HG03045 (cell line): ENCODE measurements around the gene PRKD1.

Experiments
- ATAC-seq: cut with Tn5 transposase; IDR thresholded peaks from one replicate; pipeline ENCODE4 v1.9.1; 2021; ENCODE audit warnings: mild to moderate bottlenecking, moderate library complexity; ENCODE audit not compliant: unreplicated experiment

The PRKD1 gene

DNA sequence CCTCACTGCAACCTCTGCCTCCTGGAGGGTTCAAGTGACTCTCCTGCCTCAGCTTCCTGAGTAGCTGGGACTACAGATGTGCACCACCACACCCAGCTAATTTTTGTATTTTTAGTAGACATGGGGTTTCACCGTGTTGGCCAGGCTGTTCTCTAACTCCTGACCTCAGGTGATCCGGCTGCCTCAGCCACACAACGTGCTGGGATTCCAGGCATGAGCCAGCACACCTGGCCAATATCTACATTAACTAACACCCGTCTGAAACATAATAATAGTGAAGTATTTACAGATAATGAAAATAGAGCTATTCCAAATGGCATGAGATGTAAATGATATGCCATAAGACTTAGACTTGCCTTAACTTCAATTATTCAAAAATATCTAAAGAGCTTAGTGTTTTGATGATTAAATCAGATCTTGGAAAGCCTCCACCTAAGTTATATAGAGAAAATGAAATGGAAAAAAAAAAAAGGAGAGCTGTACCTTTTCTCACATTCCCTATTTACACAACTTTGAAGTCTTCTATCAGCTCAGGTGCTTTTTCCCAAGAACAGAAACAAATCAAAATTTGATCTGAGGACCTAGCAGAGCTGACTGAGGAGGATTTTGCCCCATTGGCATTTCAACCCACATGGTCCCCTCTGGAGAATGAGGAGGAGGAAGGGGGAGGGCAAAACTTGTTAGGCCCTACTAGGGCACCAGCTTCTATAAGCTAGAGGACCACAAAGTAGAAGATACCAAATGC is 309.2 kb downstream of the PRKD1 start:
- no peak for ATAC-seq

GRCh38 chr14:29616922-29617321 is 310.7 kb downstream of the PRKD1 start:
- no peak for ATAC-seq

- no peak for ATAC-seq
Observed at GRCh38 chr14:29608861-29609260, 318.8 kb downstream of the PRKD1 start.

- no peak for ATAC-seq
Observed at GRCh38 chr14:29607169-29607568, 320.5 kb downstream of the PRKD1 start.

DNA sequence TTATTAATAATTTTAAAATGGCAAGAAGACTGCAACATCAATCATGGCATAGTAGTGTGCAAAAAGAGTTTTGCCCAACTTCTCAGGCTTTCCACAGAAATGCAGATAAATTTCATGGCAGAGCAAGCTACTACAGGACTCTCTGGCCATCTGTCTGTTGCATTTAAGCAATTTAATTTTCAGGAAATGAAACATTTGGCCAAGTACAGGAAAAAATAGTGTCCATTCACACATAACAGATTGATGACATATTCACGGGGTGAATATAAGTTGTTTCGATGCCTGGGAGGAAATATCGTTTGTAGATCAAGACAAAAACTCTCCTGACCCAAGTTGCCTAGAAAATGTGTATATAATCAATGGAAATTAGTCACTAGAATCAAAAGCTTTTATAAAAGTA is 324.0 kb downstream of the PRKD1 start:
- ATAC-seq = no peak

DNA sequence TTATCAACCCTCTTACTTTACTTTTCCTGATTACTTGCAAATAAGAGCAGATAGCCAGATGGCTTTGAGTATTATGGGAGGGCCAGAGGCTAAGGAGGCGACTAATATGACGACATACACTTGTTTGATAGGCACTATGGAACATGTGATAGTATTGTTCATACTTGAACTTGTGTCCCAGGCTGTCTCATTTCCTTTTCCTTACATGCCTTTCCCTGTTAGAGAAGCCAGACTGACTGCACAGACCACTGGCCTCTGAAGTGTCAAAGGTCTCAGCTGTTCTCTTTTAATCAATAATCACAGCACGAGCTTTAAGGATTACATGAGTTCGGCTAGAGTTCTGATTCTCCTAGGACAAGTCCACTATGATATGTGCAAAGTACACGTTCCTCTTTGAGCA is 326.0 kb downstream of the PRKD1 start:
- ATAC-seq = no peak

DNA sequence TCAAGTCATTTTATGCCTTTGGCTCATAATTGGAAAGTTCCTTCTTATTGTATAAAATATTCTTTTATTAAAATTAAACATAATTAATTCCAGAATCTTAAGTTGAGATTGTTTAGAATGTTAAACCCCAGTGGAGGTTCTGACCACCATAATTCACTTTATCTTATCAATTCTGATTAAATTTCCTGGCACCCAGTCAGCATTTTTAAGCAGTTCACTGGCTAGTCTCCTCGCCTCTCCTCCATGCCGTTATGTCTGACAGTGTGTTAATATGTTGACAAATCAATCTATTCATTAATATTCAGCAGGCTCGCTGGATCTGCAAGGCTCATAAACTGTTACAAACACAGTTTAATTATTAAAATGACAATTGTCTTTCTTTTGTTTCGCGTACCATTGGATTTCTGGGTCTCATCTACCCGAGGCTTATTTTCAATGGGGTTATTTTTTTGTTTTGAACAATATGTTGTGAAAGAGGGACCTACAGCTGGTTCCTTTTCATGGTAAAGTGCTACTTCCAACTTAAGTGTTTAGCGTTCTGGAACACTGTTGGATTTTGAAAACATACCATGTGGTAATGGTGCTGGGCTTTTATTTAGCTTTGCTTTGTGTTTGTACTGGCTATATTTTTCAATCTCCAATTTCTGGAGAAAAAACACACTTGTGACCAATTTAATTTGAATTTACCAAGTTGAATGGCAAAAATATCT is 339.7 kb downstream of the PRKD1 start:
- no peak for ATAC-seq

DNA sequence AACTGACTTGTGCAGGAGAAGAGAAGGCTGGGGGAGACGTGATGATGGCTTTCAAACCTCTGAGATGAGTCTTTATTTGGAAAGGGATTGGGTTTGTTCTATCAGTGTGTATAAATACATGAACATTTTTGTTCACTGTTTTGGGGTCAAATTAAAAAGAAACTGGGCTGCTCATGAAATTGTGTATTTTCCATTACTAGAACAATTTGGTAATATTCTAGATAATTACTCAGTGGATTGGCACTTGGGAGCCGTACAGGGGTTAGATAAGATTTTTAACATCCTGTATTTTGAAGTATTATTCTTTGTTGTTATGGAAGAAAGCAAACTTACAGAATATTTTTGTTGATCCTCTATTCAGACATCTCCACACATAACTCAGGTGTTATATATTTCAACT is 340.6 kb downstream of the PRKD1 start:
- ATAC-seq = no peak

DNA sequence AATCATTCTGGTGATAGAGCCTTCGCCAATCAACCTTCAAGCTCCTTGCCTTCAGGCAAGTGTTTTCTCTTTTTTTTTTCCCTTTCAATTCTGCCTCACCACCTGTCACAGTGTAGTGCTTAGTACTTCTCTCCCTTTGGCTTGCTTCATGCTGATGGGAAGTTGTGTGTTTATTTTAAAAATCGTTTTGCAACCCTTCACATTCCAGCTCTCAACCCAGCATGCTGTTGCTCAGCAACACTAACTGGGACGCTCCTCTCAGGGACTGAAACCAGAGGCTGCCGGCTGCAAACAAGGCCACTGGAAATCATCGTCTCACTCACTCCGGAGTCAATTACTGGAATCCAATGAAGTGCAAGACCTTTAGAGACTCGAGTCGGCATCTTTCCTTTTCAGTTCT is 342.7 kb downstream of the PRKD1 start:
- ATAC-seq = no peak

DNA sequence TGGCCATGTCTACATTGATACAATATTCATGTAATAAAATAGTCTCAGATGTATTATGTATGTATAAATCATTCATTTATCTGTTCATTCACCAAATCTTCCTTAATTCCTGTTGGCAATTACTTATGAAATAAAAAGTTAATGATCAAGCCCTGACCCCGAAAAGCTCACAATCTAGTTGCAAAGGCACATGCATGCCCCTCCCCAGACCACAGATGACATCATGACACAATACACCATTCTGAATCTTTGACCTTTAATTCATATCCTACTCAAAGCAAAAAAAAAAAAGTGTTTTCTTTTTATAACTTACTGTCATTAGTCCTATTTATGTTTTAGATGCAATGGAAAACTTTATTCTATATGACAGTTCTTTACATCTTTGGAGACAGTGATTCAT is 346.9 kb downstream of the PRKD1 start:
- no peak for ATAC-seq

DNA sequence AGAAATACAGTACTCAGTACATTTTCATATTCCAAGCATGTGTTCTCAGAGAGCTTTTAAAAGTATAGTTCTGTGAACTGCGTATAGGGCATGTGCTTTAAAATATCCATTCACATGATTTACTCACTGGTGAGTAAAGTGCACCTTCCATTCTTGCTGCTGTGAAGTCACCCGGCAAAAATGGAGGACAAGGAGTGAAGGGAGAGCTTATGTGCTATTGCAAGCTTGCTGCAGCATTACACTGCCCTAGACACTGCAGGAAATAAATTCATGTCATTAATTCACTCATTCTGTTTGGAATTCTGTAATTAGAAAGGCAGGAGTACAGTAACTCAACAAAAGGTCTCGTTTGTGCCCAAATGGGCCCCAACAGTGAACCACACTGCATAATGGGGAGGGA is 347.8 kb downstream of the PRKD1 start:
- no peak for ATAC-seq

DNA sequence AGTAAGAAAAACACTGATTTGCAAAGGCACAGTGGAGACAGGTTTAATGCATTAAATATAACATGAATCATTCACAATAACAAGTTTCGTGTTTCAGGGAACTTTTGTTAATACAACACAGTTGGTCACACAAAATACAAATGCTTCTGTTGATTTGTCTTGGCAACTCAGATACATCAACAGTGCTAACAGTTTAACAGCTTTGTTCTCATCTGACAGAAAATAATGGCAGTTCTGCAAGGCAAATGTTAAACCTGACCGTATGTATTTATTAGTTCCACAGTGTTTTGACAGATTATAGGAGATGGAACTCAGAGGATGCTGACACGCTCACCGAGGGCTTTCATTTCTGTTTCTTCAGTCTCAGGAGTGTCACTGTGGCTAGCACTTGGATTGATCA is 350.7 kb downstream of the PRKD1 start:
- no peak for ATAC-seq

DNA sequence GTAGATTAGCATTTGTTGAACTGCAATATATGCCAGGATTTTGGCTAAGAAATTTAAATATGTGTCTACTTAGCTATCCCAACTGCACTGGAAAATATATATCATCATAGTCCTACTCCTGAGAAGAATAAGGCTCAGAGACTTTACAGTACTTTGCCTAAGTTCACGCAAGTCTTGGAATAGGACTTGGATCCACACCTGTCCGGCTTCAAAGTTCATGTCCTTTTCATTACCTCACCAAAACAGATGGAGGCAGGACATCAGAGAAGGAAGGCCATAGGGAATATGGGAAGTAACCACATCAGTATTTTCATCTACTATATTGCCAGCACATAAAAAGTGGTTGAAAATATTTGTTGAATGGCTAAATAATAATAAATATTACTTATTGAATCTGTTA is 358.5 kb downstream of the PRKD1 start:
- ATAC-seq = no peak

GRCh38 chr14:29566194-29566593 is 361.5 kb downstream of the PRKD1 start:
- ATAC-seq = no peak

DNA sequence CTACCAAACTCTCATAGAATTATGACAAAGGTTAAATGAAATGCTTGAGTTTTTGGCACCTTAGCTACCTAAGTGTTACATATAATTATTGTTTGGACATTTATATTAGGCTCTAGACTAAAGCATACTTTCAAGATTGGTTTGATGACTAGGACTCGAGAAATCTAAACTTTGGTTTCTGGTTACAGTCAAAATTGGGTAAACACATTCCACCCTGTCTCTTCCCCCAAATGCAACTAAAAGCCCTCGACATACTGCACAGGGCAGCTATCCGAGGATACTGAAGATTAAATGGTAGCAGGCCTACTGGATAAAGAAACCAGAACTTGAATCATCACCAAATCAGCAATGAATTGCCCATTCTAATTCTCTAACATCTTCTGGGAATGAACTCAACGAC is 369.1 kb downstream of the PRKD1 start:
- no peak for ATAC-seq

- no peak for ATAC-seq
Observed at GRCh38 chr14:29554335-29554734, 373.3 kb downstream of the PRKD1 start.

DNA sequence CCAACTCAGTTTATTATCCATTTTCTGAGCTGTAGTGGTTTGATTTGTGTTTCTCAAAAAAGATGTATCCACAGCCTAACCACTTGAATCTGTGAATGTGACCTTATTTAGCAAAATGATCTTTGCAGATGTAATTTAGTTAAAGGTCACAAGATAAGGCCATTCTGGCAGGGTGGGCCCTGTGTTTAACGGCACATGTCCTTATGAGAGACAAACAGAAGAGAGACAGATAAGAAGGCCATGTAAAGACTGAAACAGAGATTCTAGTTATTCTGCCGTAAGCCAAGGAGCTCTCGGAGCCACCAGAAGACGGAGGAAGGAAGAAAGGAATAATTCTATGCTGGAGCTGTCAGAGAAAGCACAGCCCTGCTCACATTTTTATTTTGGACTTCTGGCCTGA is 374.2 kb downstream of the PRKD1 start:
- ATAC-seq = no peak

- ATAC-seq = peak; percentile 66
Observed at GRCh38 chr14:29548948-29549370, 378.7 kb downstream of the PRKD1 start.

- ATAC-seq = no peak
Observed at GRCh38 chr14:29545714-29546113, 381.9 kb downstream of the PRKD1 start.

DNA sequence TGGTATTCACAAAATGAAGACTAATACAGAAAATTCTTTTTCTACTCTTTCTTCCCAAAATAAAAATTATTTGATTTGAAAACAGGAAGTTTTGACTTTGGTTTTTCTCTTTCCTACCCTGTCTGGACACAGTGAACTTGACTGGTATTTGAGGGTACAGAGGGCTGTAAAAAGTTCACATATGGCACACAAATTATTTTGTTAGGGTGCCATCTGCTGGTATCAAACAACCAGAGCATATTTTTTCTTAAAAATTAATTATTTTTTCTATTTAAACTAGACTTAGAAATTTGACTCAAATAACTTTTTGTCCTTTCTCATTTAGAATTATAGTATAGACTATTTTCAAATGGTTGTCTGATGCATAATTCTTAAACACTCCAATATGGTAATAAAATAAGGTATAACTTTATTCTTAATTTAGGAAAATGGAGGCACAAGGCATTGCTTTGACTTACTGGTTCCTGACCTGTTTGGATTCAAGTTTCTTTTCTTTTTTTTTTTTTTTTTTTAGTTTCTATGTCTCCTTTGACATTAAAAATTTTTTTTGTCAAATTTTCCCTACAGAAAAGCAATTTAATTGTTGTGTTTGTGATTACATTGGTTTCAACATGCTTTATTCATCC is 390.6 kb downstream of the PRKD1 start:
- ATAC-seq = no peak

DNA sequence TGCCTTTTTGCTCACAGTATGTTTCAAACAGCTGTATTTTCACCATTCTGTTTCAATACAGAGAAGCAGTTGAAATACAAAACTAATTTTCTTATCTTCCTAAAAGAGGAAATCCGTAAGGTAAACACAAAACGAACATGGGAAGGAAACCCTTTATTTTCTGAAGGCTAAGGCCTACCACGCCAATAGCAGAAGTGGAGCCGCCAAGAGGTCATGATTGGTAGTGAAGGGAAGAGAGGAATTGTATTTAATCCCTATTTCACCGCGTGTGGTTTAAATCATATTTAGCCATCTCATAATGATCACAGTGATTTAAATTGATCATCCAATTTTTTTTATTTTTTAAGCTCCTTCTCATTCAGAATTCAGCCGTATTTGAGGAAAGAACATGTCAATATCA is 398.2 kb downstream of the PRKD1 start:
- ATAC-seq = no peak

DNA sequence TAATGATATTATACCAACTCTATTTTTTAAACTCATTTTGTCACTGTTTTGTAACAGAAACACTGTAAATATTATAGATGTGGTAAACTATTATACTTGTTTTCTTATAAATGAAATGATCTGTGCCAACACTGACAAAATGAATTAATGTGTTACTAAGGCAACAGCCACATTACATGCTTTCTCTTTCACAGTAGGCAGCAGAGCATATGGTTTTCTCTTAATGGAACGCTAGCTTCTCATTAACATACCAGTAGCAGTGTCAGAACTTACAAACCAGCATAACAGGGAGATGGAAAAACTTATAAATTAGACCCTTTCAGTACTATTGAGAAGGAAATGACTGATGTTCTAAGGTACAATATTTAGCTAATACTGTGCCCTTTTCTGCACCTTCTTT is 398.8 kb downstream of the PRKD1 start:
- no peak for ATAC-seq
